Fibroblast of lung (primary cell): ENCODE measurements around the gene MTMR1. TPM values are rescaled to one million over a fixed set of nuclear protein-coding genes. Genes with fewer than 3 reads are reported as not detected.

Experiments
- DNase-seq, 2 donors: peaks; one replicate each; pipeline versions ENCODE4 v3.0.0 to v3.0.0-alpha.2; 2010; ENCODE audit warnings: low read depth in 2 of 2
- H2AFZ ChIP-seq: 2 replicates; pipeline ENCODE4 v1.5.1; 2012; ENCODE audit warnings: low read length, control low read depth, inconsistent platforms
- H3K27ac ChIP-seq: 2 replicates; pipeline ENCODE4 v1.5.1; 2011; ENCODE audit warnings: low read length, control low read depth; ENCODE audit not compliant: insufficient read depth
- H3K27me3 ChIP-seq: 2 replicates; pipeline ENCODE4 v1.5.1; 2011; ENCODE audit warnings: mild to moderate bottlenecking, low read length; ENCODE audit not compliant: control insufficient read depth, insufficient read depth
- H3K36me3 ChIP-seq: 2 replicates; pipeline ENCODE4 v1.5.1; 2011; ENCODE audit warnings: low read length; ENCODE audit not compliant: control insufficient read depth, insufficient read depth
- H3K4me1 ChIP-seq: 2 replicates; pipeline ENCODE4 v1.5.1; 2011; ENCODE audit warnings: low read length; ENCODE audit not compliant: control insufficient read depth, insufficient read depth; ENCODE audit errors: extremely low read depth
- H3K4me2 ChIP-seq: 2 replicates; pipeline ENCODE4 v1.5.1; 2011; ENCODE audit warnings: low read length, control low read depth; ENCODE audit not compliant: insufficient read depth; ENCODE audit errors: extremely low read depth
- H3K4me3 ChIP-seq, 4 experiments: fragments of 200-600 bp in 1 of 4; sonication (generic) in 1 of 4; replicated peaks in 1 of 4; 2 replicates each; pipeline ENCODE4 v1.5.1; 2011 to 2016; ENCODE audit warnings: low read length in 4 of 4, low read depth in 3 of 4, mild to moderate bottlenecking in 3 of 4, control low read depth in 2 of 4, inconsistent platforms in 1 of 4, mixed read lengths in 1 of 4; ENCODE audit not compliant: insufficient read depth in 1 of 4; ENCODE audit errors: control extremely low read depth in 1 of 4
- H3K79me2 ChIP-seq: 2 replicates; pipeline ENCODE4 v1.5.1; 2012; ENCODE audit warnings: mild to moderate bottlenecking, low read length, inconsistent platforms; ENCODE audit not compliant: control insufficient read depth, insufficient read depth
- H3K9ac ChIP-seq: 2 replicates; pipeline ENCODE4 v1.5.1; 2011; ENCODE audit warnings: mild to moderate bottlenecking, low read length, control low read depth; ENCODE audit not compliant: insufficient read depth
- H3K9me3 ChIP-seq: 2 replicates; pipeline ENCODE4 v1.5.1; 2012; ENCODE audit warnings: low read depth, low read length; ENCODE audit not compliant: control insufficient read depth, insufficient read depth
- H4K20me1 ChIP-seq: 2 replicates; pipeline ENCODE4 v1.5.1; 2011; ENCODE audit warnings: low read length; ENCODE audit not compliant: control insufficient read depth, insufficient read depth; ENCODE audit errors: extremely low read depth
- EZH2 ChIP-seq: IDR thresholded peaks from 2 replicates; pipeline ENCODE4 v1.5.1; 2012; ENCODE audit warnings: low read length, control low read depth, mild to moderate bottlenecking; ENCODE audit errors: missing control alignments
- polyA plus RNA-seq, 2 donors: library from polyadenylated mRNA; depleted of rRNA in 1 of 2; stranded (reverse) in 1 of 2; unstranded in 1 of 2; fragments of >200 nt; gene quantifications; 2 replicates each; pipeline ENCODE4 v1.2.1, GENCODE V29; 2011 to 2012; ENCODE audit warnings: missing spikeins in 1 of 2
- total RNA-seq: library from RNA; depleted of rRNA; stranded (reverse); fragments of >200 nt; gene quantifications from 2 replicates; pipeline ENCODE4 v1.2.1, GENCODE V29; 2014
- TF ChIP-seq, protein P1 (sequence below), 2 donors: IDR thresholded peaks in 1 of 2; conservative IDR thresholded peaks in 1 of 2; 1 replicate in 1 of 2; 2 replicates in 1 of 2; pipeline ENCODE4 v1.5.1; 2011 to 2012; ENCODE audit warnings: low read length in 2 of 2, control low read depth in 1 of 2, inconsistent platforms in 1 of 2, low read depth in 1 of 2, mild to moderate bottlenecking in 1 of 2

Gene MTMR1
- total and polyA plus RNA-seq, 2 donors (not counting 1 experiment from before 2014, with no cell fraction given) = 22.3 to 28.1 TPM

DNA sequence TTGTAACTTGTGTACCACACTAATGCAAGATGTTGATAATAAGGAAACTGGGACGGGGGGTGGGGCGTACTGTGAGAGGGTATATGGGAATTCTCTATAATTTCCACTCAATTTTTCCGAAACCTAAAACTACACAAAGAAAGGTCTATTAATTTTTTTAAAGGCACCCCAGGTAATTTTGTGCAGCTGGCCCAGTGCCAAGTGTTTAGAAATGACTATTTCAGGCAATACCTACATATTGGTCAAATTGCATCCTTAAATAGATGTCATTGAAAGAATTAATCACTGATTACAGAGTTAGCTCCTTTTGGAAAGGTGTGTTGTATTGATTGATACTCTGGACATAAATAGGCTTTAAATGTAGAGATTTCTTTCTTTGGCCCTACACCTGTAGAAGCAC lies 10.1 kb upstream of the MTMR1 start:
- no peak for DNase-seq
- Histone ChIP-seq H3K79me2 (no peaks in the 10 kb centered on the region), H3K9me3 (no peaks in the 10 kb centered on the region), H3K4me3 (no peak overlapping the region), H3K36me3 (no peaks in the 10 kb centered on the region), H3K27ac (no peak overlapping the region), H3K4me2 (no peak overlapping the region), H3K4me1 (no peaks in the 10 kb centered on the region), H3K27me3 (no peaks in the 10 kb centered on the region), H2AFZ (no peak overlapping the region), H4K20me1 (no peaks in the 10 kb centered on the region), H3K9ac (no peak overlapping the region)
- no peak for TF ChIP-seq EZH2

DNA sequence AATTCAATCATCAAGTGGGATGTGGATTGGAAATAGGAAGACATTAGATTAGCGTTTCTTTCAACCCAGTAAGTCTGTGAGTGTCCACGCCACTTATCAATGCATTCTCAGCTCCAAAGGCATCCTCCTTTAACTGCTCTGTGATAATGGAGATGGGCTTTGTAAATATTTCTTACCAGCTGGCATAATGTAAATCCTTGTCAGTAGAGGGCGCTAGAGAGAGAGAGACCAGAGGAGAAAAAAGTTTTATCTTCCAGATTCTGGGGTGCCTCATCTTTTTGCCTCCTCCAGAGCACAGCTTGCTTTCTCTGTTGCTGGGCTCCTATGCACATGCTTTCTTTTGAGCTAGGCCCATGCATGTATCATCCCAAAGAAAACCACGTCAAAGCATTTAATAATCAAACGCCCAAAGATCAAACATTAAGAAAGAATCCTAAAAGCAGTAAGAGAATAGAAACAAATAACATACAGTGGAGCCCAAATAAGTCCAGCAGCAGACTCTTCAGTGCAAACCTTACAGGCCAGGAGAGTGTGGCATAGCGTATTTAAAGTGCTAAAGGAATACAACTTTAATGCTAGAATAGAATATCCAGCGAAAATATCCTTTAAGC lies 9.6 kb upstream of the MTMR1 start:
- Histone ChIP-seq H3K27ac (no peak overlapping the region), H3K9ac (no peak overlapping the region), H3K4me2 (no peak overlapping the region), H3K4me1 (peaks cover 4% of the 10 kb centered on the region), H3K9me3 (no peaks in the 10 kb centered on the region), H3K79me2 (no peaks in the 10 kb centered on the region), H3K36me3 (no peaks in the 10 kb centered on the region), H4K20me1 (no peaks in the 10 kb centered on the region), H2AFZ (no peak overlapping the region), H3K4me3 (no peak overlapping the region), H3K27me3 (no peaks in the 10 kb centered on the region)
- TF ChIP-seq, protein P1, sequence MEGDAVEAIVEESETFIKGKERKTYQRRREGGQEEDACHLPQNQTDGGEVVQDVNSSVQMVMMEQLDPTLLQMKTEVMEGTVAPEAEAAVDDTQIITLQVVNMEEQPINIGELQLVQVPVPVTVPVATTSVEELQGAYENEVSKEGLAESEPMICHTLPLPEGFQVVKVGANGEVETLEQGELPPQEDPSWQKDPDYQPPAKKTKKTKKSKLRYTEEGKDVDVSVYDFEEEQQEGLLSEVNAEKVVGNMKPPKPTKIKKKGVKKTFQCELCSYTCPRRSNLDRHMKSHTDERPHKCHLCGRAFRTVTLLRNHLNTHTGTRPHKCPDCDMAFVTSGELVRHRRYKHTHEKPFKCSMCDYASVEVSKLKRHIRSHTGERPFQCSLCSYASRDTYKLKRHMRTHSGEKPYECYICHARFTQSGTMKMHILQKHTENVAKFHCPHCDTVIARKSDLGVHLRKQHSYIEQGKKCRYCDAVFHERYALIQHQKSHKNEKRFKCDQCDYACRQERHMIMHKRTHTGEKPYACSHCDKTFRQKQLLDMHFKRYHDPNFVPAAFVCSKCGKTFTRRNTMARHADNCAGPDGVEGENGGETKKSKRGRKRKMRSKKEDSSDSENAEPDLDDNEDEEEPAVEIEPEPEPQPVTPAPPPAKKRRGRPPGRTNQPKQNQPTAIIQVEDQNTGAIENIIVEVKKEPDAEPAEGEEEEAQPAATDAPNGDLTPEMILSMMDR (conservative IDR thresholded peaks at IDR 0.05 in 1 of 2, IDR thresholded peaks at IDR 0.05 in 1 of 2; ENCODE audit: low read depth in 1 of 2, low read length in 2 of 2) = peak; percentile 32 to 41
- no peak for TF ChIP-seq EZH2
- peak in 1 of 2 donors; percentile 49 for DNase-seq

DNA sequence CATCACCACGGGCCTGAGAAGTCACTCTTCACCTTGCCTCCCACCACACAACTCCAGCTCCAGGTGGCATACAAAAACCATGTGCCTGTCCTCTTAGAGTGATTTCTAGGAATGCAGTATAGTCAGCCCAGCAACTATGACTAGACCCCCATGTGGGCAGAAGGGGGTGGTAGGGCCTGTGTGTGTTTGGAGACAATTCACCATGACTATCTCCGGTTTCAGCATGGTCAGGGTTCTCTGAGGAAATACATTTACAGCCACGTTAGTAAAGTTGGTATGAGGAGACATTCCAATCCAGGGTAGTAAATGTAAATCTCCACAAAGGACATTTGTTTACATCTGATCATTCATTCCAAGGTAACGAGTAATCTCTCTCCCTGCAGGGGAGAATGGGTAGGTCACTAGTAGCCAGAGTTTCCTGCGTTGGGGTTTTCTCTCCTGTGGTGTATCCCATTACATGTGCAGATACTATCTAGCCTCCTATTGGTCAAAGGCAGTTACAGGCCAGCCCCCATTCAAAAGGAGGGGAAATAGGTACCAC lies 4.2 kb upstream of the MTMR1 start:
- no peaks in the 10 kb centered on the region for H3K79me2 ChIP-seq
- no peak overlapping the region for H3K4me2 ChIP-seq
- H4K20me1 ChIP-seq = no peaks in the 10 kb centered on the region
- peaks cover 7% of the 10 kb centered on the region for H3K4me1 ChIP-seq
- peak; percentile 78 to 95 for DNase-seq
- no peak overlapping the region for H3K9ac ChIP-seq
- no peaks in the 10 kb centered on the region for H3K36me3 ChIP-seq
- H3K9me3 ChIP-seq = no peaks in the 10 kb centered on the region
- H3K27me3 ChIP-seq = no peaks in the 10 kb centered on the region
- H3K4me3 ChIP-seq = no peak overlapping the region
- no peak overlapping the region for H2AFZ ChIP-seq
- peak overlapping the region; percentile 81 for H3K27ac ChIP-seq
- TF ChIP-seq, protein P1 (conservative IDR thresholded peaks at IDR 0.05 in 1 of 2, IDR thresholded peaks at IDR 0.05 in 1 of 2; ENCODE audit: low read depth in 1 of 2, low read length in 2 of 2) = no peak
- no peak for TF ChIP-seq EZH2
